Liver (tissue), 3 donors: ENCODE data around the gene PPP6C.

Experiments used
- ATF3 ChIP-seq: IDR thresholded peaks from 2 replicates; pipeline ENCODE4 v1.6.1; 2016; ENCODE audit warnings: antibody characterized with exemption
- EGR1 ChIP-seq, 2 donors: IDR thresholded peaks; 2 replicates each; pipeline ENCODE4 v1.6.1; 2016 to 2018; ENCODE audit warnings: antibody characterized with exemption in 2 of 2, low read depth in 2 of 2
- GABPA ChIP-seq, 2 donors: IDR thresholded peaks in 1 of 2; conservative IDR thresholded peaks in 1 of 2; 2 replicates each; pipeline ENCODE4 v1.6.1; 2016; ENCODE audit warnings: antibody characterized with exemption in 2 of 2, mild to moderate bottlenecking in 1 of 2, moderate library complexity in 1 of 2
- MAX ChIP-seq: IDR thresholded peaks from 2 replicates; pipeline ENCODE4 v1.6.1; 2016; ENCODE audit warnings: antibody characterized with exemption
- NR2F2 ChIP-seq: IDR thresholded peaks from 2 replicates; pipeline ENCODE4 v1.6.1; 2016; ENCODE audit warnings: antibody characterized with exemption
- RAD21 ChIP-seq, 2 donors: IDR thresholded peaks; 2 replicates each; pipeline ENCODE4 v1.6.1; 2016; ENCODE audit warnings: antibody characterized with exemption in 2 of 2, mild to moderate bottlenecking in 2 of 2
- REST ChIP-seq: IDR thresholded peaks from 2 replicates; pipeline ENCODE4 v1.6.1; 2016; ENCODE audit warnings: antibody characterized with exemption, mild to moderate bottlenecking
- RXRA ChIP-seq, 2 donors: IDR thresholded peaks; 2 replicates each; pipeline ENCODE4 v1.6.1; 2017 to 2018; ENCODE audit warnings: antibody characterized with exemption in 2 of 2, mild to moderate bottlenecking in 1 of 2
- SP1 ChIP-seq: IDR thresholded peaks from 2 replicates; pipeline ENCODE4 v1.6.1; 2018; ENCODE audit warnings: antibody characterized with exemption, mild to moderate bottlenecking
- TAF1 ChIP-seq: conservative IDR thresholded peaks from 2 replicates; pipeline ENCODE4 v1.6.1; 2016; ENCODE audit warnings: antibody characterized with exemption, mild to moderate bottlenecking
- ZBTB33 ChIP-seq: IDR thresholded peaks from 2 replicates; pipeline ENCODE4 v1.6.1; 2016; ENCODE audit warnings: antibody characterized with exemption
- TF ChIP-seq, protein P1 (sequence below): fragments of 150-350 bp; IDR thresholded peaks from 2 replicates; pipeline ENCODE4 v1.5.1; 2017; ENCODE audit warnings: improper control_type of control experiment, low read depth, low read length; ENCODE audit not compliant: missing input control
- donor health status: healthy.
- donor health status: healthy.

DNA sequence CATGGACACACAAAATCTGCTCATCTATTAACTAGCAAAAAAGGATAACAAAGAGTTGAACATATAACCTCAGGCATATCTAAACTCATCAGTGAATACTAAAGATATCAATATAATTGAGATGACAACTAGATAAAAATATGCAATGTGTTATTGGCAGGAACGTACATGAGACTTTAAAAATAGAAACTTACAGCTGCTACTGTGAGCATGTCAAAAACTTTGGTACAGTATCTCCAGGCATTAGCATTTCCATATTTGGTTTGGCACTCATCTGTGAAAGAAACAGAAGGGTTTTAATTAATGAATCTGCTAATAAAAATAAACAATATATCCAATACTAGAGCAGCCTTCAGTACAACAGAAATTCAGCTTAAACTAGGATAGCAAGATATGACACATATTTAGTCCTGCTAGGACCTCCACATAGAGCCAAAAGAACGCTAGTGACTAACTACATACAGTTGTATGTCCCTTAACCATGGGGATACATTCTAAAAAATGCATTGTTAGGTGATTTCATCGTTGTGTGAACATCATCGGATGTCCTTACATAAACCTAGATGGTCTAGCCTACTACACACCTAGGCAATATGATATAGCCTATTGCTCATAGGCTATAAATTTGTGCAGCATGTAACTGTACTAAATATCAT lies 35.8 kb downstream of the PPP6C start:
- TF ChIP-seq, protein P1, sequence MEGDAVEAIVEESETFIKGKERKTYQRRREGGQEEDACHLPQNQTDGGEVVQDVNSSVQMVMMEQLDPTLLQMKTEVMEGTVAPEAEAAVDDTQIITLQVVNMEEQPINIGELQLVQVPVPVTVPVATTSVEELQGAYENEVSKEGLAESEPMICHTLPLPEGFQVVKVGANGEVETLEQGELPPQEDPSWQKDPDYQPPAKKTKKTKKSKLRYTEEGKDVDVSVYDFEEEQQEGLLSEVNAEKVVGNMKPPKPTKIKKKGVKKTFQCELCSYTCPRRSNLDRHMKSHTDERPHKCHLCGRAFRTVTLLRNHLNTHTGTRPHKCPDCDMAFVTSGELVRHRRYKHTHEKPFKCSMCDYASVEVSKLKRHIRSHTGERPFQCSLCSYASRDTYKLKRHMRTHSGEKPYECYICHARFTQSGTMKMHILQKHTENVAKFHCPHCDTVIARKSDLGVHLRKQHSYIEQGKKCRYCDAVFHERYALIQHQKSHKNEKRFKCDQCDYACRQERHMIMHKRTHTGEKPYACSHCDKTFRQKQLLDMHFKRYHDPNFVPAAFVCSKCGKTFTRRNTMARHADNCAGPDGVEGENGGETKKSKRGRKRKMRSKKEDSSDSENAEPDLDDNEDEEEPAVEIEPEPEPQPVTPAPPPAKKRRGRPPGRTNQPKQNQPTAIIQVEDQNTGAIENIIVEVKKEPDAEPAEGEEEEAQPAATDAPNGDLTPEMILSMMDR = no peak
- TF ChIP-seq RAD21 (IDR thresholded peaks at IDR 0.05) = no peak
- no peak for TF ChIP-seq ATF3
- no peak for TF ChIP-seq SP1
- no peak for TF ChIP-seq NR2F2
- no peak for TF ChIP-seq TAF1
- no peak for TF ChIP-seq ZBTB33
- no peak for TF ChIP-seq REST
- no peak for TF ChIP-seq GABPA (IDR thresholded peaks at IDR 0.05 in 1 of 2, conservative IDR thresholded peaks at IDR 0.05 in 1 of 2)
- no peak for TF ChIP-seq EGR1 (IDR thresholded peaks at IDR 0.05; ENCODE audit: low read depth in 2 of 2)
- no peak for TF ChIP-seq MAX
- no peak for TF ChIP-seq RXRA (IDR thresholded peaks at IDR 0.05)
